HG03095 (cell line): Measurements from ENCODE around the gene CSNK2B.

ENCODE experiments used
- ATAC-seq: cut with Tn5 transposase; IDR thresholded peaks from one replicate; pipeline ENCODE4 v1.9.1; 2021; ENCODE audit warnings: moderate library complexity; ENCODE audit not compliant: unreplicated experiment

Gene CSNK2B

DNA sequence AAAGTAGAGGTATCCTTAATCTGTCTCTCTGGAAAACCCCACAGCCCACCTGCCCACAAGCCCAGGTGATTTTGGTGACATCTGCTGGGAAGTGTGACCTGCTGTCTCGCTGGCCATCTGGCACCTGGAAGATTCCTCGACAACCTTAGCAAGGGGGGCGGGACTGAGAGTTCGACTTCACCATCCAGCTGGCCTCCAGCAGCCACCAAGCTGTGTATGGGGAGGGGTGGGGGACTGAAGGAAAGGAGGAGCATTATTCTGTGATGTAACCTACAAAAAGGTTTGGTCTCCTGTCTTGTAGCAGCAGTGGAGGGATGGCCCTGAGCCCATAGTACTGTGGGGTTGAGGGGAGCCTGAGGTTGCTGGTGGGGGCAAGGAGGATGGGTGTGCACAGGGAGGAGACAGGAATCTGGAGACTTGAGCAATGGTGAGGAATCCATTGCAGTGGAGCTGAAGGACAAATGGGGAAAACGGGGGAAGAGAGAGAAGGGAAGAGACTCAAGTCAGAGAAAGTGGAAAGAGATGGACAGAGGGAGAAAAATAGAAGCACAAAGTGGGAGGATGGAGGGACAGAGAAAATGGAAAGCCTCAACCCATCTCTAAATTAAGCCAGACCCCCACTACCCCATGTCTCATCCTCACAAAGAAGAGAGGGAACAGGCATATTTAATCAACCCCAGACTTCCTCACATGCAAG is 44.8 kb downstream of the CSNK2B start:
- ATAC-seq, result no peak

DNA sequence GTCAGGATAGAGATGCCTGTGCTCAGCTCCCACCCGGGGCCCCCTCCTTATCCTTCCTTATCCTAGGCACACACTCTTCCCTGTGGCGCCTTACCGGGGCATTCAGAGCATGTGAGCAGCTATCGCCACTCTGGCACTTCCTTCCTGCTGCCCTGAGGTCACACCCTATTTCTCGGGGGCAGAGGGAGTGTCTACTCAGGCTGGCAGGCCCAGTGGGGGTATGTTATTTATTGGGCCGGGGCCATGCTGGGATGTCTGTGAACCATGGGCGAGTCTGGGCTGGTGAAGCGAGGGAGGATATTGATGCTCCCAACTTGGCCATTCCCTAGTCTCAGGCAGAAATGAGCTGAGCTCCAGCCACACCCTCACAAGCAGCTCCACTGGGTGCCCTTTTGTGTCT is 45.4 kb downstream of the CSNK2B start:
- no peak for ATAC-seq

DNA sequence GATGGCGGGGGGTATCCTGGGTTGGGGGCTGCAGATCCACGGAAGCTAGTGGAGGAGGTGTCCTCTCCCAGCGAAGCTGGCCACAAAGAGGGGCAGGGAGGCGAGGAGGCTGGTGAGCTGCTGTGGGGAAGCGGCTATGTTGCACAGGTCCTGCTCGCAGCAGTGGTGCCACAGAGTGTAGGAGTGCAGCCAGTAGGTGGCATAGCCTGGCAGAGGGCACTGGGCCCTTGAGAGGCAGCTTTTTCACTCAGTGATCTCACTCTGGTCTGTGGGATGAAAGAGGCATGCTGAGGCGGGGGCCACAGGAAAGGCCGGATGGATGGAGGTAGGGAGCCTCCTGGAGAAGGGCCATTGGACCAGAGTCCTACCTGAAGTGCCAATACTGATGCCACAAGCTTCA is 46.4 kb downstream of the CSNK2B start:
- ATAC-seq, result no peak

DNA sequence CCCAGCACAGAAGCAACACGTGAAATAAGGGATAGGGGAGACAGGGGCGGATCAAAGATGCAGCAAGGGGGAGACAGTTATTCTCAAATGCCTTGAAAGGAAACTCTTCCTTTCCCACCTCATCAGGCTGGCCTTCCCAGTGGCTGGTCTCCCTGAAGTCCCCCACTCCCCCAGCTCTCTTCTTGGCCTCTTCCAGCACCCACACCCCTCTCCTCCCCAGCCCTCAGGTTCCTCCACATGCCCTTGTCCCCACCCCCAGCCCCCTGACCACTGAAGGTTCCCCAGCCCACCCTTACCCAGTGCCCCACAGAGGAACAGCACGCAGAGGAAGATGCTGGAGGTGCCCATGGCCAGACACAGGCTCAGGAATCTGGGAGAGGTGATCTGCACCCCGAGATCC is 47.6 kb downstream of the CSNK2B start:
- ATAC-seq, result no peak

DNA sequence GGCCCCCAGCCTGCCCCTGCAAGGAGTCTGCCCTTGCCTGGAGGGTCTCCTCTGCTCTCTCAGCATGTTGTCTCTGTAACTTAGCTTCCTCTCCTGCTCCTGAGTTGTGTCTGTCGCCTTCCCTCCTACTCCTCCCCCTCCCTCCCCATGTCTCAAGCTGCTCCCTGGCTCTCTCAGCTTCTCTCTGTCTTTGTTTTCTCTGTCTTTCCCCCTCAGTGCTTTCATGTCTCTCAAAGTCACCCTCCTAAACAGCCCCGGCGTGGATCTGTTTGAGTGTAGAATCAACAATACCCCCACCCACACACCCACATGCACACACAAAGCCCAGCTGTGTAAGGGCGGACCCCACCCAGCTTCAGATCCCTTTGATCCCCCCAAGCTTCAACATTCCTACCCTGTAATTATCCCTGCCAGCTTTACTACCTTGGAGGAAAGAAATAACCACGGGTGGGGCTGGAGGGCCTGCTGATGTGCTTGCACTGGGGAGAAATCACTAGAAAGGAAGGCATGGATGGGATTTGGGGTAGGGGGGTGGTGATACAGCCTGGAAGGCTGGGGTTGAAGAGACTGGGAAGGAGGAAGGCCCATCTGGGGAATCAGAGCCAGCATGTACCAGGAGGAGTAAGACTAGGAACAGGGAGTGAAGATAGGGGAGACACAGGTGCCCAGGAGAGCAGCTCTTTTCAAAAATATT is 48.3 kb downstream of the CSNK2B start:
- ATAC-seq, result no peak

DNA sequence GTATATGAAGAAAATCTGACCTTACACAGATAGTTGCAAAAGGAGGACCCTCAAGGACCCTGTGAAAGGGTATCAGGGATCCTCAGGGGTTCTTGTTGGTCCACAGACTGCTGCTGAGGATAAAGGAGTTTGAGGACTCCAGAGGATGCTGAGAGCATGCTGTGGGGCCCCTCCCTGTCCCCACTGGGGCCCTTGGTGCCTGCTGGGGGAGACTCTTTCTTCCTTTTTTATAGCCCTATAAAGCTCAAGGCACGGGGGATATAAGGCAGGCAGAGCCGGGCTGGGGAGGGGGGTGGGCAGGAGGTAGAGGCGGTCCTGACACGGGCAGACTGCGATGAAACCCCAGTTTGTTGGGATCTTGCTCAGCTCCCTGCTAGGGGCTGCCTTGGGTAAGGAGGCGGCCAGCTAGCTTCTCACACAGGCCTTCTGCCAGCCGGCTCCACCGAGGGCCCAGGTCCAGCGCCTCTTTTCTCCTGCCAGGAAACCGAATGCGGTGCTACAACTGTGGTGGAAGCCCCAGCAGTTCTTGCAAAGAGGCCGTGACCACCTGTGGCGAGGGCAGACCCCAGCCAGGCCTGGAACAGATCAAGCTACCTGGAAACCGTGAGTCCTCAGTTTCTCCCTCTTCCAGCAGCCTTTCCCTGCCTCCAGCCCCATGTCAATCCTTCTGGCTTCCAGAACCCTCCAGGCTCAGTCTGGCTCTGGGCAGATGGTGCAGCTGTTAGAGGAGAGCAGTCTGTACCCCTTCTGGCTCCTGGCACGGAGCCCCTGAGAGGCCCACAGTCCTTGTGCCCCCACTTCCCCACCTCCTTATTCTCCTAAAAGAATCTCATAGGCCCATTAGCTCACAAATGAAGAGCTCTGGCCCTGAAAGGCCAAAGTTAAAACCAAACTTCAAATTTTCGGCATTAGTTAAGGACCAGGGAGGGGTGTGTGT is 49.4 kb downstream of the CSNK2B start, which contains the start of gene LY6G6D:
Gene LY6G6D (plus strand): TSS at position 327 of the 937 bp plus-strand sequence. CDS start 8 bp downstream, at position 335.
- no peak for ATAC-seq

DNA sequence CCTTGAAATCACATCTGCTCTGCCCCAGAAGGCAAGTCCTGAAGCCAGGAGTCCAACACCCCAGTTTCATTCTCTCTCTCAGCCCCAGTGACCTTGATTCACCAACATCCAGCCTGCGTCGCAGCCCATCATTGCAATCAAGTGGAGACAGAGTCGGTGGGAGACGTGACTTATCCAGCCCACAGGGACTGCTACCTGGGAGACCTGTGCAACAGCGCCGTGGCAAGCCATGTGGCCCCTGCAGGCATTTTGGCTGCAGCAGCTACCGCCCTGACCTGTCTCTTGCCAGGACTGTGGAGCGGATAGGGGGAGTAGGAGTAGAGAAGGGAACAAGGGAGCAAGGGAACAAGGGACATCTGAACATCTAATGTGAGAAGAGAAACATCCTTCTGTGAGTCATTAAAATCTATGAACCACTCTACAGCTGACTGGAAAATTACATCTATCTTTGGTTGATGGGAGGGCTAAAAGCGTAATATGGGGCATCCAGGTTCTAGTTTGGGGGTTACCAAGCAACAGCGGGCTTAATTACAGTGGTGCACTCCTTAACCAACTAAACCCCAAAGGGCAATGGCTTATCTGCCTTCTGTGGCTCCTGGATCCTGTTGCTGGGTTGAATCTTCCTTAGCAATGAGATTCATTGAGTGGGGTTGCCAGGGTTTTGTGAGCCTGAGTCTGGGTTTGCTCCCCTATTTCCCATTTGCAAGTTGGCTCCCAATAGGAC is 51.8 kb downstream of the CSNK2B start:
- ATAC-seq, result no peak

DNA sequence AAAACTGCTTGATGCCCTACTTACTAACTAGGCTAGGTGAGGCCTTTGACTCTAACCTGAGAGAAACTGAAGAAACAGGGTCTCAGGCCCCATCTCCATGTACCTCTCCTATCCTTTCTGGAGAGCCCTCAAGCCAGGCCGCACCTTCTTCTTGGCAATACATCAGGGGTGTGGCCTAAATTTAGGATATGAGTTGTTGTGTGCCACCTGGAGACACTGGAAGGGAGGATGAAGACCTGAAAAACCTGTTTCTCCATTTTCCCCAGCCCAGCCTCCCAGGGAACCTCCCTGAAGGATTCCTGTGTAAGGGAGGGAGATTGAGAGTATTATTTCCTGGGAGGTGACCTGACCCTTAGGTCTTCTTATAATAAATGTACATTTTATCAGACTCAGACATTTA is 52.4 kb downstream of the CSNK2B start:
- no peak for ATAC-seq

DNA sequence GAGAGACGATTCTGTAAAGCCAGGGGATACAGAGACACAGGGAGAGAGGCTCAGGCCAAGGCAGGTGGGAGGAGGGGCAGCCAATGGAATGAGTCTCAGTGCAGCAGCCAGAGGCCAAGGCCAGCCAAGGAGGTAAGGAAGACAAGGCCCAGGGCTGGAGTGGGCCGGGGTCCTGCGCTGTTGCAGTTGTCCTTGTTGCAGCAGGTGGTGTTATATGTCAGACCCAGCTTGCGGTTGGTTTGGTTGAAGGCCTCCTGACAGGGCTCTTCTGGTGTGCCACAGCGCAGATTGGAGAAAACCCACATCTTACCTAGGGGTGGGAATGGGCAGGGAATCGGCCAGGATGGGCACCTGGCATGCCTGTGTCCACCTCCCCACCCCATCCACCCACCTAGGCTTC is 53.1 kb downstream of the CSNK2B start:
- ATAC-seq, result no peak
